Hematopoietic multipotent progenitor cell treated with erythropoietin and hydrocortisone succinate and interleukin-3 and kit ligand, for 15 days (in vitro differentiated cells): Measurements from ENCODE around the gene SLU7.
A peak's percentile ranks its signal among the peaks of the same experiment; 100 is the strongest.

Experiments
- DNase-seq: peaks from one replicate; pipeline ENCODE4 v3.0.0-alpha.2; 2015; ENCODE audit warnings: low spot score

The SLU7 gene

DNA sequence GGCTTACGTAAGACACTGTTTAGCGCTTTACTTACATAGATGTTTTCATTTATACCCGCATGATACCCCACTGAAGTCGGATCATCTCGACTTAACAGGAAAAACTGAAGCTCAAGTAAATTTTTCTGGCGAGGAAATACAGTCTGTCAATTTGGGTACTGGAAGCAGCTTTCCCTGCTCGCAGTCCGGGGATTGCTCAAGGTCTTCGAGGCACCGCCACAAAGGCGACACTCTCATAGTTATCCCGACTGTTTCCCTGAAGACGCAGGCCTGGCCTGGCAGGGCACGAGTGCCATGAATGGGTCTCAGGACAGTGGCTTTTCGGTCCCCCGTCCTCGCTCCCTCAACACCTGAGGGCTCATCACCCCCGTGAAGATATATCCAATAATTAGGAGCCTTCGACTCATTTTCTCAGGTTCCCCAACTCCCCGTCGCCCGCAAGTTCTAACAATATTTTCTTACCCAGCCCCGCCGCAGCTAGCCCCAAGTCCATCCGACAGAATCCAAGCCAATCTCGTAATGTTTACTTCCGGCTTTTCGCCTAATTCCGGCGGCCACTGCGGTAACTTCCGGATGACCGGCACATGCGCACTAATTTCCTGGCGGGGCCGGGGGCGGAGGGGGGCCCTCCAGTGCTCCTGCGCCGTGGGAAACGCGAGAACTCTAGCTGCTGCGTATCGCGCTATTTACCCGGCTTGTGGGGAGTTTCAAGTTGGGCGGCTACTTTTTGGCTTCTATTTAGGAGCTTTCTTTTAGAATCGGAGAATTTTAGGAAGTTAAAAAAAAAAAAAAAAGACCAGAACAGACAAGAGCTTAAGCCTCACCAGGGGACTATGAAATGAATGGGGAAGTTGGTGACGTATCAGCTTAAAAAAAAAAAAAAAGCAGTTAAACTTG lies at the start of gene SLU7:
TSS of gene SLU7 (minus strand) at position 521 of the 897 bp plus-strand sequence. CDS start 3,787 bp downstream, outside the sequence.
- peak; percentile 88 for DNase-seq

DNA sequence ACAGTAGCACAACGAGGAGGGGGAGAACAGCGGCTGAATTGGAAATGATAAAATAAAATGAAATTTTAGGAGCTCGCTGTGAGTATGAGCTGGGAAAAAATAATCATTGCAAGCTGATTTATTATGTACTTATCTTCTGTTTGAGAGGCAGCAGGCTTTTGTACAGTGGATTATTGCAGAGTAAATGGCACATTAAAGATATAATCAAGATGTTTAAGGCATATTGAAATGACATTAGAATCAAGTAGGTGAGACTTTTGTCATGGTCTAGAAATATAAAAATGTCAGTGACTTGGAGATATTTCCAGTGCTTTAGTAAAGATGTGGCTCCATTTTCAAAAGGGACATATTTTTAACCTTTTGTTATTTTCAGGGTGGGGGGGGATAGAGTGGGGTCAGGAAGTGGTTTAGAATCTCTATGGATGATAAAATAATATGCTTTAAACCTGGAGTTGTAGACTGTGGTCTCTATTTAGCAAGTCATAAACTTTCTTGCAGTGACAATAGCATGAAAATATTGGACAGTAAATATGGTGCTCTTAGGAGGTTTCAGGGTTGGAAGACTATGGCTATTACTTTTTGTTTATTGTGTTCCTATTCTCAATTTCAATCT lies 49.6 kb upstream of the SLU7 start:
- no peak for DNase-seq

DNA sequence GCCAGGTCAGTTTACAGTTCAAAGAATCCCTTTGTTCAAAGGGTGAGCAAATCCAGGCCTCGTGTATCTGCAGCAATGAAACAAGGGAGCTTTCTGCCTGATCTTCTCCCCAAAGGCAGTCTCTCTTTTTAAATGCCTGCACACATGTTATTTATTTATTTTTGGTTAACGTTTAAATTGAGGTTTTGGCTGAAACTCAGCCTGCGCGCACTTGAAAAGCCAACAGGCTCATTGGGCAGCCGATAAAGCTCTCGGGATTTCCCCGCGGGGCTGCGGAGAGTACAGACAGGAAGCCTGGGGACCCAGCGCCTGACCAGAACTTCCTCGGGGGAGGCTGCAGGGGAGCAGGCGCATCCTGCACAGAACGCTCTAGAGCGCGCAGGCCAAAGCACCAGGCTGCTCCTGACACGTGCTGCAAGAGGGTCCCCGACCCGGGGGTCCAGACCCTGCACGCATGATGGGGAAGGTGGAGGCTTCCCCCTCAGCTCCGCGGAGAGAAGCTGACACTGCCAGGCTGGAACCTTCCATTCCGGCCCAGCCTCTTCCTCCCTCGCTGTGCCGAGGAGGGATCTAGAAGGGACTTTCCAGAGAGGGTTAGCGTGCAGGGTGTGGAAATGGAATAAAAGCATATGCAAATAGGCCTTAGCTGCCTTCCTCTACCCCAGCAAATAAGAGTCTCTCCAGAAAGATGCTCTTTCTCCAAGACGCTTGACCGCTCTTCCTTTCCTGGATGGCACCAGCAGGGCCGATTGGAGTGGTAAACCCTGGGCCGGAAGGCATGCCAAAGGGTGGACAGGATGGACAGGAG lies 48.9 kb upstream of the SLU7 start:
- no peak for DNase-seq

DNA sequence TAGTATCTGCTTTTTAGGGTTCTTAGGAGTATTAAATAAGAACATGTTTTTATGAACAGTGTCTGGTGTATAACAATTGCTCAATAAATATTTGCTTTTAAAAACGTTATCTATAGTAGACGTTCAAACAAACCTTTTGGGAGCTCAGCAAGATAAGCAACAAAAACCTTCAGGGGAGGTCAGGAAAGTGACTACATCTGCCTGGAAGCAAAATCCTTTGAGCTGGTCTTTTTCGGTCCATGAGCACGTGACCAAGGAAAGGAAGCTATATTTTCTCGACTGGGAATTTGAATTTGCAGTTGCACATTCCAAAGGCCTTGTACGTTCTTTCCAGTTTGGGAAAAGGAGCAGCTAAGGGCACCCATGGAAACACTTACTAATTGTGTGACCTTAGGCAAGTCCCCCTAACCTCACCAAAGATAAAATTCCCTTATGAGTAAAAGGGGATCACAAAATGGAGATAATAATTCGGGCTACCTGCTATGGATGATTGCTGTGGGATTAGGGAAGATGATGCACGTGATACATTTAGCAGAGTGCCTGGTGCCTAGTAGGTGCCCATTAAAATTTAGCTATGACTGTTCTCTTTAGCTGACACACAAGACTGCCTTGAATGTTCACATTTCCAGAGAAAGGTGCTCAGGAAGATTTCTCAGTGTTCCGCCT lies 48.1 kb upstream of the SLU7 start:
- DNase-seq, result no peak

DNA sequence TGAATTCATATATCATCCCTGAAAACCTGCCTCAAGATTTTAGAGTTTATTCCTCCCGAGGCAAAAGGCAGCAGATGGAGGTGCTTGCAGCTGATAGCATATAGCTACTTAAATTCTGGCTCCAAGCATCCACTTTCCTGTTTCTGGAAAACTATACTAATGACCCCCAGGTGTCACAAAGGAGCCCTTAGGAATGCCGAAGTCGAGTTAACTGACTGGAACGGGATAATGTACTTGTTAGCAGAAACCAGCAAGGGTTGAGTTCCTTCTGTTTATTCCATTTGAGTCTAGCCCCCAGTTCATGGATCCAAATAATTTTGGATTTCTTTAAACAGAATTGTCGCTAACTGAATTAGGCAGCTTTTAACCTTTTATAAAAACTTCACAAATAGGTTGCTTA lies 47.2 kb upstream of the SLU7 start:
- DNase-seq, result no peak

DNA sequence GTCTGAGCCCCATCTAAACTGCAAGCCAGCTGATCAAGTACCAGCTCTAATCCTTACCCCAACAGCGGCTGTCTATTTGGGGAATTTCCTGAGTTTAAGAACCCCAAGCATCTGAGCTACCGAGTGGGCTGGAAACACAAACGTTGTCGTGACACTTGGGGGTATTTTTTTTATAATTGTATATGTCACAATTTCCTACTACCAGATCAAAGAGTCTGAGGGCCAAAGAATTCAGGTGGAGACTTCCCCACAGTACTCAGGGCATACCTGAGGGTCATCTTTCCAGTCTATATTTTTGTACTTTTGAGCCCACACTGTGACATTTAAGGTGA lies 45.6 kb upstream of the SLU7 start:
- no peak for DNase-seq

DNA sequence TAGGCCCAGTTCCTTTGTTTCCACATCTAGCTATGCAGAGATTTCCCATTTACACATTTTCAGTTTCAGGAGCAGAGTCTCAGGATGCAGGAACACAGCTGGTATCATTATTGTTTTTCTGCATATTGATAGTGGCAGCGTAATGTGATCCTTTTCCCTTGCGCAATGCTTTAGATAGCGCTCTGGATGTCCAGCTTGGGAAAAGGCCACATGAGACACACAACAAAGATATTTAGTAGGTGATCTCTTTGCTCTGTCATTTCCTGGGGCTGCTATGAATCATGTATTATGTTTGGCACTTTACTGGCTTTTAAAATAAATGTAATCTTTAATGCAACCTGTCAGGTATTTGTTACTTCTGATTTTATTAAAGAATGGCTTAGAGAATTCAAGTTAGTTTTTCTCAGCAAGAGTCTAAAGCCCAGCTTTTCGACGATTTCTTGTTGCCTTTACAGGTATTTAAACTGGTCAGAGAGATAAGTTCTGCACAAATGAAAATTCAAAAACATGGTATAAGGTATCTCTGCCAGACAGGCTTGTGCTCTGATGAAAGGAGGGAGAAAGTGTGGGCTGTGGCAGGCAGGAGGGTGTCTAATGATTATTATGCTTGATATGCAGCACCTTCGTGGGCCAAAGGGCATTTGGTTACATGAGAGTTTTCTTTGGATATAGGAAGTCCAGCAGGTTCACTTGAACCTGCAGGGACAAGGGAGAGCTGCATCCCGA lies 45.0 kb upstream of the SLU7 start:
- no peak for DNase-seq

DNA sequence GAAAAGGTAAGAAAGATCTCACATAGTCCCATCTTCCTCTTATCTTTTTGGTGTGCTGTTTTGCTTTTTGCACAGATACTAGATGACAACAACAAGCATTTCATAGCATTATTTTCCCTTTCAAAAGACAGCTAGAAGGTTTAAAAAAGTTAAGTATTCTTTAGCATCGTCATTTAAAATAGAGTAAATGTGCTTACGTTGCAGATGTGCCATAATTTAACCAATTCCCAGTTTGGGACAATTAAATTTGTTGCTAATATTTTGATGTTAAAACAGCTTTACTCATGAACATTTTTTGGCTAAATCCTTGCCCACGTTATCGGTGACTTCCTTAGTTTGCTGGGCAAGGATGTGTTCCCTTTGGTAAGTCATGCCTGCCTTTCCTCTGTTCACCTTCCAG lies 44.3 kb upstream of the SLU7 start:
- DNase-seq, result no peak

DNA sequence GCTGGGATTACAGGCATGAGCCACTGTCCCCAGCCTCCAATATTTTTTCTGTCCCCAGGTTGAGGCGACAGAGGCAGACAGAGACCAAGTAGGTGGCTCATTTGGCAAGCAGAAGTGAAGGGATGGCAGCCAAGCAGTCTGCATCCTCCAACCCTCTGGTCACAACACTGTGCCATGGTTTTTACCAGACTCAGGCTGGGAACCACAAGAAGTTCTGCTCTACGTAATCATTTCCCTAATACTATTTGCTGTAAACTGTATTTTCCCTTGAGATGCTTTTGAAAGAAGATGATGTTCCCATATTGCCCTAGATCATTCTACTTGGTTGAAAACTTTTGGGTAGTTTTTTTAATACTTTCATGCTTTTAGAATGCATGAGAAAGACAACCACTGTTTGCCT lies 43.3 kb upstream of the SLU7 start:
- DNase-seq, result no peak

DNA sequence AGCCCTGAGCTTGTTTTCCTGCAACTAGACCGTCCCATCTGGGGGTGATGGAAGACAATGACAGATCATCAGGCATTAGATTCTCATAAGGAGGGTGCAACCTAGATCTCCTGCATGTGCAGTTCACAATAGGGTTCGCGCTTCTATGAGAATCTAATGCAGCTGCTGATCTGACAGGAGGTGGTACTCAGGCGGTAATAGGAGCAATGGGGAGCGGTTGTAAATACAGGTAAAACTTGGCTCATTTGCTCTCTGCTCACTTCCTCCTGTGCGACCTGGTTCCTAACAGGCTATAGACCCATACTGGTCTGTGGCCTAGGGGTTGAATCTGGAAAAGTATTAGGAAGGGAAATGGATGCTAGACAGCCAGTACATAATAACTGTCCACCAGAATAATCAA lies 42.5 kb upstream of the SLU7 start:
- DNase-seq, result no peak

DNA sequence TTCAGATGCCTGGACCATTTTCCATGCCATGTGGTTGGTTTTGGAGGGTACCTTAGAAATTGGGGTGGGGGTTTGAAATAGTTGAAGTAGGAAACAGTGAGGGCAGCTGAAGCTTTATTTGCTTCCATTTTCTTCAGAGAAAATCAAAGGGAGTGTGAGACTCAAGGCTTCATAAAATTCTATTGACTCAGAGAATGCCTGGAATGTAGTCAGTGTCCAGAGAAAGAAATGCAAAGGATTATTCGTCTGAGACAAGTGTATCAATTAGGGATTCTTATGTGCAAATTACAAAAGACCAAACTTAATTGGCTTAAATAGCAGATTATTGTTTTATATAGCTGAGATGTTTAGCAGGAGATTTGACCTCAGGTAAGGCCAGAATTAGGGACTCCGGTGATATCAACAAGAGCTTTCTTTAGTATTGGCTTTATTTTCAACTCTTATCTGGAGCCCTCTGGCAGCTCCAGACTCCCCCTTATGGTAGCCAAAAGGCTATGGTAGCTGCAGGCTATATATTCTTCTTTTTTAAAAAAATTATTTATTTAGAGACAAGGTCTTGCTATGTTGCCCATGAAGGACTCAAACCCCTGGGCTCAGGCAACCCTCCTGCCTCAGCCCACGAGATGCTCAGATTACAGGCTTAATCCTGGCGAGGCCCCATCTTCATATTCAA lies 41.6 kb upstream of the SLU7 start:
- DNase-seq, result no peak

DNA sequence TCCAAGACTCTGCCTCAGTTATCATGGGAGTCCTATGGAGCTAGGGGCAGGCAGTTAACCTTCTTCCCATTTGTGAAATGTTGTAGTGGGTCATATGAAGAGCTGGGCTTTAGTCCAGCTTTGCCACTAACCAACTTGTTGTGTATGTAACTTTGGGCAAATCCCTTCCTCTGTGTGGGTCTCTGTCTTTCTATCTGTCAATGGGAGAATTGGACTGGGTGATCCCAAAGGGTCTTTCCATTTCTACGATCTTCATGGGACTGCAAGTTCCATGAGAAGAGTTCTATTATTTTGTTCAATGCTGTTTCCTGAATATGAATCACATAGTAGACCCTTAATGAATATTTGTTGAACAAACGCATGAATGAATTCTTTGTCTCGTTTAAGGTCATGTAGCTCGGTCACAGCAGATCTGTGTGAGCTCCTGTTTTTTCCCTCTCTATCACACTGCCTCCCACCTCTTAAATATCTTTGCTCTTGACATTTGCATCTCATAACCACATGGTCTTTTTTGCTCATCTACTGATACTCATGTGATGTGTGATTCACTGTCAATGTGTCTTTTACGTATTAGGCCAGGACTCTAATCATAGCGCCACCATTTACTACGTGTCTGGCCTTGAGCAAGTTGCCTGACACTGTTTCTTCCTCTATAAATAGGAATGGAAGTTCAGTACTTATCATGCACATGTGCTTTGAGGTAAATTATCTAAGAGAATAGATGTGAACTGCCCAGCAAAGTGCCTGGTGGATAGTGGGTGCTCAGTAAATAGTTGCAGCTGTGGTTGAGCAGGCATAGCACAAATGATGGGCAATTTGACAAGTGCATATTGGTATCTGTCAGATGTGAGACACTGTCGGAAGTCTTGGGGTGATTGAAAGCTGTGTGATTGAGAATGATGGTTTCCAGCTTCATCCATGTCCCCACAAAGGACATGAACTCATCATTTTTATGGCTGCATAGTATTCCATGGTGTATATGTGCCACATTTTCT lies 40.2 kb upstream of the SLU7 start:
- DNase-seq, result no peak

DNA sequence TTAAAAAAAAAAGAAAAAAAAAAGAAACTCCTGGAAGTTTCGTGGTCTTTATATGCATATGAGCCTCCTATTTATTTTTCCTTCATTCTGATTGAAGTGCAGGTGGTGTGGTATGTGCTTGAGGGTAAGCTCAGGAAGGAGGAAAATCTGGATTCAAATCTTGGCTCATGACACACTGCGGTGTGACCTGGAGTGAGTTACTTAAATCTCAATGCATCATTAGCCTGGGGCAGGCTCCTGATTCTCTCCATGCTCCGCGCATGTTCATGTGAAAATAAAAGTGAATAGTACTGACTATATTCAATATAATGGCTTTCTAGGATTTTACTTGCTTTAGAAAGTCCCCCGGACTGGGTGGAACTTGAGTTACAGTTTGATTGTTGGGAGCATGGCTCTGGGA lies 38.4 kb upstream of the SLU7 start:
- DNase-seq, result no peak

DNA sequence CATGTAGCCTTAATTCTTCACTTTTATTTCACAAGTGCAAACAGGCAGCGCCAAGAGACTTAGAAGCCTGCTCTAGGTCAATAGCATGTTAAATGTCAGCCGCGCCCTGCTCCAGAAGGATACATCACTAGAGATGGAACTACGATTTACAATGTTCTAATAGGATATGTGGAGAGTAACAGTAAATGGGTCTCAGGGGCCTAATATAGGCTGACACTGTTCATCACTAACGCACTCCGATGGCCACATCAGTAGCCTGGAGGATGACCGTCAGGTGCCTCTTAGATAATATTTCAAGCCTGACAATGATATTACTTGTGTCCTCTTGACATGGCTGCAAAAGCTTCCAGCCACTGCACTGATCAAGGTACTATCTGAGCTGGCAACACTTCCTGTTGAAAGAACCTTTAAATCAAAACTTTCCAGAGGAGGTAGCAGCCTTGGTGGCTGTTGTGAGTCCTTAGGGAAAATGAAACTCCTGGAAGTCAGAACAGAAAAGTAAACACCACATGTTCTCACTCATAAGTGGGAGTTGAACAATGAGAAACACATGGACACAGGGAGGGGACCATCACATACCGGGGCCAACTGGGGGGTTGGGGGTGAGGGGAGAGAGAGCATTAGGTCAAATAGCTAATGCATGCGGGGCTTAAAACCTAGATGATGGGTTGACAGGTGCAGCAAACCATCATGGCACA lies 37.7 kb upstream of the SLU7 start:
- DNase-seq, result no peak

DNA sequence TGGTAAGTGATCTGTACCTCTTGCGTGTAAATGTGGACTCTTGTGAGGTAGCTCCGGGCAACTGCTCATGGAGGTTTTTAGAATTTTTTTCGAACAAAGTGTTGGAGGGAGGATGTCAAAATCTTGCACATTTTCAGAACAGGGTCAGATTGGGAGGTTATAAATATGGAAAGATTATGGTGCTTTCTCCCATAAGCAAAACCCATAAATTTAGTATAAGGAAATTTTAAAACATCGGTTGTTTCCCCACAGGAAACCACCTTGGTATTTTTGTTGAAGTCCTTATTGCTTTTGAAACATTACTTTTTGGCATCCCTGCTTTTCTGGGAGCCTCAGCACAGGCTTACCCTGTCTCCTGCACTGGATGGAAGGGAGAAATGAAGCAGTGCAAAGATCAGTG lies 36.7 kb upstream of the SLU7 start:
- DNase-seq, result no peak

DNA sequence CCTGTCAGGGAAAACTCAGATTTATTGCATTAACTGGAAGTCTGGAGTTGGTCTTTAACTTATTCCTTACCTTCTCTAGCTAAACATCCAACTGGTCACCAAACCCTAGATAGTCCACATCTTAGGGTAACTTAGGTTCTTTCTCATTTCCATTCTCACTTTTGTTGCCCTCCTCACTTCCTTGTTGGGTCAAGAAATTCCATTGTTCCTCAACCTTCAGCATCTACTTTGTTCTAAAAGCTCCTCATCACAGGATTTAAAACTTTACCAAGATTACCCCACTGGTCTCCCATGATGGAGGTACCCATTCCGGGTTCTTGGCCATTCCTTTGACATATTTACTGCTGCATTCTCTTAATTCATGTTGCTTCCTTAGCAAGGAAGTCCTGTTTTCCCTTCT lies 34.9 kb upstream of the SLU7 start:
- no peak for DNase-seq

DNA sequence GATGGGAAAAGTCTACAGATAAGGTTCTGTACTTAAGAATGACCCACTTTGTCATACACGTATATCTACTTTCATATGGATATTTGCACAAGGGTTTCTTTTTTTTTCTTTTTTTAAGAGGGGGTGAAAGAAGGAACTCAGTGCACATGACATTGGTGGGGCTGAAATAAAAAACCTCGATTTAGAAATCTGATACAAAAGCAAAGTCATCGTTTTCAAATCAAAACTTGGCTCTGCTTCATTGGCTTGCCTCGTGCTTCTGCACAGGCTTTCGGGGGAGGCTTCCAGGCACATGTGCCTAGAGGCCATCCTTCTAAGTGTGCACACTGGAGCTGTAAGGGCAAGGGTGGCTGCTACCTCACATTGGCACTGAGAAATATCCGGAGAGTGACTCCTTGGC lies 33.9 kb upstream of the SLU7 start:
- no peak for DNase-seq

DNA sequence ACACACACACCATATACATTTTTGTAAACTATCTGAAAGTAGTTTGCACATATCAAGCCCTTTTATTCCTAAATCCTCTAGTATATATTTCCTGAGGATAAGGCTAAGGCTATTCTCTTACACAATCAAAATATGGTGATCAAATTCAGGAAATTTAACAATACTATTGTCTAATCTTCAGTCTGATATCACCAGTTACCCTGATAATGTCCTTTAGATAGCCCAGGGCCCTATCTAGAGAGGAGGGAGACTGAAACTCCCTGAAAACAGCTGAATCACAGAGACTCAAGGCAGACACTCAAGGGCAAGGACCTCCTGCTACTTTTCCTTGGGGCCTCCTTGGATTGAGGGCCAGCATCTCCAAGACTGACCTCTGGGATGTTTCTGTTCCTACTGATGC lies 33.2 kb upstream of the SLU7 start:
- DNase-seq, result no peak

DNA sequence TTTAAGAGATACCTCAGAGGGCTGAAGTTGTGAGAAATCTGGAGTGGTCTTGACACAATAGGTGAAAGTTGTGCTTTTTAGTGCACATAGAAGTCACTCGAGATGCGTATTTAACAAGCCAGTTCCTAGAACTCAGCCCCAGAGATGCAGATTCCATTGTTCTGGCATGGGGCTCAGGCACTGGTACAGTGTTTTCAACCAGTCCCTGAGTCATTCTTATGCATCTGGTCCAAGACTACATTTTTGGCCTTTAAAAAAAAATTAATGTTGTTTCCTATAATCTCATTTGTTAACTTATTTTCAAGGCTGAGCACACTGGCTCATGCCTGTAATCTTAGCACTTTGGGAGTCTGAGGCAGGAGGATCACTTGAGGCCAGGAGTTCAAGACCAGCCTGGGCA lies 32.4 kb upstream of the SLU7 start:
- no peak for DNase-seq
